ENCODE results near the gene TRAPPC6A. TPM values are rescaled to one million over a fixed set of nuclear protein-coding genes. Genes with fewer than 3 reads are reported as not detected.

TRAPPC6A gene
- total RNA-seq, 2 donors from 2014 or later = 27.2 to 36.8 TPM

GRCh38 chr19:45115809-45116615, 62.0 kb downstream of the TRAPPC6A start:
- Mint-ChIP-seq H3K36me3 (peaks cover 0 to 5% of the 10 kb centered on the region in 2 donors), H3K27ac (no peak overlapping the region), H3K9me3 (no peaks in the 10 kb centered on the region)
- ATAC-seq (no peak), DNase-seq (ENCODE audit: low spot score in 2 of 2) (no peak)

GRCh38 chr19:45114116-45114515, 63.9 kb downstream of the TRAPPC6A start:
- H3K9me3 Mint-ChIP-seq = no peaks in the 10 kb centered on the region
- no peak for DNase-seq (ENCODE audit: low spot score in 2 of 2)
- no peak for ATAC-seq
- peak overlapping the region in 1 of 2 donors; percentile 68 for H3K27ac Mint-ChIP-seq
- H3K36me3 Mint-ChIP-seq = no peaks in the 10 kb centered on the region

GRCh38 chr19:45113628-45114027, 64.4 kb downstream of the TRAPPC6A start:
- no peaks in the 10 kb centered on the region for H3K9me3 Mint-ChIP-seq

More at GRCh38 chr19:45113628-45114027, 64.4 kb downstream of the TRAPPC6A start:
- ATAC-seq (no peak), DNase-seq (ENCODE audit: low spot score in 2 of 2) (no peak)
- Mint-ChIP-seq H3K27ac (peak overlapping the region in 1 of 2 donors; percentile 68), H3K36me3 (no peaks in the 10 kb centered on the region)

Other genes with a start within 250 kb of the TRAPPC6A start
- not detected for gene APOC4, start 236.0 kb downstream of the TRAPPC6A start, total RNA-seq
- not detected for gene APOC2, start 232.2 kb downstream of the TRAPPC6A start, total RNA-seq
- 10 to 100 TPM; 54.0 to 58.5 TPM for gene CLPTM1, start 222.9 kb downstream of the TRAPPC6A start, total RNA-seq
- gene RELB, start 176.8 kb downstream of the TRAPPC6A start, total RNA-seq = 10 to 100 TPM; 31.7 to 56.5 TPM
- gene CLASRP, start 139.2 kb downstream of the TRAPPC6A start, total RNA-seq = 100 to 1,000 TPM; 115 to 133 TPM
- 1 to 10 TPM; 2.3 to 6.7 TPM for gene ZNF296, start 101.8 kb downstream of the TRAPPC6A start, total RNA-seq
- 10 to 100 TPM in 1 of 2 donors, 1 to 10 TPM in 1; 8.3 to 54.3 TPM for gene GEMIN7, start 99.0 kb downstream of the TRAPPC6A start, total RNA-seq
- gene PPP1R37, start 85.1 kb downstream of the TRAPPC6A start, total RNA-seq = 10 to 100 TPM; 12.4 to 18.3 TPM
- under 1 TPM in 1 of 2 donors, not detected in 1; 0.14 TPM for gene NKPD1, start 17.3 kb downstream of the TRAPPC6A start, total RNA-seq
- 10 to 100 TPM; 15.0 to 16.7 TPM for gene BLOC1S3, start 547 bp upstream of the TRAPPC6A start, total RNA-seq
- not detected for gene EXOC3L2, start 67.2 kb upstream of the TRAPPC6A start, total RNA-seq
- gene MARK4, start 73.0 kb upstream of the TRAPPC6A start, total RNA-seq = 10 to 100 TPM; 28.2 to 30.9 TPM
- not detected for gene CKM, start 144.6 kb upstream of the TRAPPC6A start, total RNA-seq
- under 1 TPM in 1 of 2 donors, not detected in 1; 0.35 TPM for gene KLC3, start 162.5 kb upstream of the TRAPPC6A start, total RNA-seq
- gene ERCC2, start 192.3 kb upstream of the TRAPPC6A start, total RNA-seq = 10 to 100 TPM; 26.3 to 27.1 TPM
- 10 to 100 TPM; 10.9 to 52.2 TPM for gene PPP1R13L, start 226.8 kb upstream of the TRAPPC6A start, total RNA-seq
- 10 to 100 TPM in 1 of 2 donors, 1 to 10 TPM in 1; 6.8 to 14.1 TPM for gene POLR1G, start 228.4 kb upstream of the TRAPPC6A start, total RNA-seq
- gene ERCC1, start 245.7 kb upstream of the TRAPPC6A start, total RNA-seq = 10 to 100 TPM in 1 of 2 donors, 1 to 10 TPM in 1; 9.7 to 60.7 TPM

All from activated naive CD4-positive, alpha-beta T cell treated with anti-CD3 and anti-CD28 coated beads, Interleukin-2, amount 50 U/mL, for 72 hours (primary cell).